Epidermal melanocyte (primary cell): ENCODE measurements around the gene COG5.
"Not testable (repeated sequence)": the region's sequence is repeated elsewhere in the genome, so short reads cannot be mapped to it uniquely, and the experiment has no call there.

Experiments
- DNase-seq: peaks from one replicate; pipeline ENCODE4 v3.0.0; 2011; ENCODE audit warnings: low spot score; ENCODE audit not compliant: insufficient read length

Gene COG5

DNA sequence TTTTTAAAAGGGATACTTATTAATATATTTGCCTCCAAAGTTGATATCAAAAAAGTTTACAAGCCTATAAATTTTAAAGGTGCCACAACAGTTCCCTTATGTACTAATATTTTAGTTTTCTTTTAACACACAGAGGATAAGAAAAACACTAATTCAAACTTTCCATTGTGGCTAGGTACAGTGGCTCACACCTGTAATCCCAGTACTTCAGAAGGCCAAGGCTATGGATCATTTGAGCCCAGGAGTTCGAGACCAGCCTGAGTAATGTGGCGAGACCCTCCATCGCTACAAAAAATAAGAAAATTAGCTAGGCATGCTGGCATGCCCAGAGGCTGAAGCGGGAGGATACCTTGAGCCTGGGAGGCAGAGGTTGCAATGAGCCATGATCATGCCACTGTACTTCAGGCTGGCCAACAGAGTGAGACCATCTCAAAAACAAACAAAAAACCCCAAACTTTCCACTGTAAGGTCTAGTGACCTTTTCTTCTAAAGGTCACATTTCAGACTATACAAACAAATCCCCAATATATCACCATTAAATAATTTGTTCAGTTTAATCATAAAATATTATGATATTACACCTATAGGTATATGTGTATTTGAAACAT lies 287.4 kb downstream of the COG5 start:
- no peak for DNase-seq

- no peak for DNase-seq
Measured at GRCh38 chr7:107274506-107274905, 289.2 kb downstream of the COG5 start.

- DNase-seq, result no peak
Measured at GRCh38 chr7:107269790-107270189, 293.9 kb downstream of the COG5 start.

GRCh38 chr7:107268594-107268993 lies 295.1 kb downstream of the COG5 start:
- no peak for DNase-seq

DNA sequence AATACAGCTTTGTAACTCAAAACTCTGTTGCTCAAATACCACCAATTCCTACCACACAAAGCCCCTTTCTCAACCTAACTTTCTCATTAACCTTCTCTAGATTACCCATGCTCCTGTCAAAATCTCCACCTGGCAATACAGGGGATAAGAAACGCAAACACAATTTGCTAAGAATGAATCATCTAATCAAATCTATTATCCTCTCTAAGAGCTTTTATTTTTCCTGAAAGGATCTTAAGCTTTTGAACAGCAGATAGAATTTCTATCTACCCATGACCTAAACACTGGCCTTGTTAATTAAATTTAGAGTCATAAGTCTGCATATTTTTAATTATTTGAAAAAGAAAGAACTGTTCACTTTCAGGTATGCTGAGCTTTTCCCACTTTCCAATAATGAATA lies 296.6 kb downstream of the COG5 start:
- no peak for DNase-seq

DNA sequence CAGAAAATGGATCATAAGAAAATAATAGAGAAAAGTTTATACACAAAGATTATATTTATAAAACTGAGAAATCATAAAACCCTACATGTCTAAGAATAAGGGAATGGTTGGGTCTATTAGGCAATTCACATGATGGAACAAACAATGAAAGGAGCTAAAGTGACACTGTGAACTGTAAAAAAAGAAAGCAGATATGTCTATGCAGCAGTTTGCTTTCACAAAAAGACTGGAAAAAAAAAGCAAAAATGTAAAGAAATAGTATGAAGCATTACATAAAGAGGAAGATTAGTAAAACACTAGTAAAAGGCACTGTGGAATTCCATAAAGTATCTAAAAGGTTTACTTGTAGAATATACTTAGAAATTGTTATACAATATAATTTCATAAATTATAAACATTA lies 299.0 kb downstream of the COG5 start:
- no peak for DNase-seq

DNA sequence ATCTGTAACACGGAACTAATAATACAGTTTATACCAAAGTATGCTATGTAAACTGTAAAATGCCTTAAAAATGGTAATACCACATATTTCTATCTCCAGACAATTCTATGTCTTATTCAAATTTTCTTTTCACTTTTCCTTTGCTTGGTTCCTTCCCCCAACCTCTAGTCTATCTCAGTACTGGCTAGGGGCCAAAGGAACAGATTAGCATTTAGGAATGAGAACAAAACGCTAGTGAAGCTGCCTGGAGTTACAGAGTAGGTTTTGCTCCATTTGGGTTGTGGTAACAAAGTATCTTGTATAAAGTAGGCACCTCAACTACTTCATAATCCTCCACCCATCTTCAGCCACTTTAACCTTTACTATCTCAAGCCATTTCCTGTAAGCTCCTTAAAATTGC lies 300.9 kb downstream of the COG5 start:
- no peak for DNase-seq

- no peak for DNase-seq
Measured at GRCh38 chr7:107258737-107259136, 305.0 kb downstream of the COG5 start.

GRCh38 chr7:107255602-107256001 lies 308.1 kb downstream of the COG5 start:
- DNase-seq, result no peak

DNA sequence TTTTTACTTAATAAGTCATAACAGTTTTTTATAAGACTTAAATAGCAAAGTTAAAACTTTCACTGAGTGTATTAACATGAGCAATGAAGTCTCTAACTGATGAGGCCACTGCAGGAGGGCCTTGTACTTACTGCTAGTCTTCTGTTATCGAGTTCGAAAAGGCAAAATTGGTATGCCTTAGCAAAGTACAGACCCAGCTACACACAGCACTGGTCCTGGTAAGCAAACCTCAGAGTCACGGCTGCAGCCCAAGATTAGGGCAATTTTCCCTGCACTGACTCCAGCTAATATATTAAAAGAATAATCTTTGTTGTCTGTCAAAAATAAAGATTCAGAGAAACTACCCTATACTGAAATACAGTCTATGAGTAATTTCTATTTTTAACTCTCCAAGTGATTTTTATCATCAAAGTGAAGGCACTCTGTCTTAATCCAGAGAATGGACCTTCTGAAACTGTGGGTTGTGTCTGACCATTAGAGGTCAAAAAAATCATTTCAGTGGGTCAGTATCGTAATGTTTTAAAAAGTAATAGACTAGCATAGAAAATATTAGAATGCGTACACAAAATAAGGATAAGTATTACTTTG lies 309.2 kb downstream of the COG5 start:
- no peak for DNase-seq

DNA sequence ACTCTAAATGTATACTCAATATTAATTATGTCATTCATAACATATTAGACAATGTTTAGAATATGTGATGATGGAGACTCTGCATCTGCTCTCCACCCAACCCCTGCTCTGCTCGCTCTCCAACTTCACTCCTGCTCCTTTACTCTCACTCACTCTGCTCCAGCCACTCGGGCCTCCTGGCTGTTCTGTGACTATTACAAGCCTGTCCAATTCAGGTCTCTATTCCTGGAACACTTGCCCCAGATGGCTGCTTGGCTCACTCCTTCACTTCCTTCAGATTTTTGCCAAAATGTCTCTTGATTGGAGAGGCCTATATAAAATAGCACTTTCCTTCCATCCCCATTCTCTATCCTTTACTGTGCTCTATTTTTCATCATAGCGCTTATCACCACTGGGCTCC lies 310.1 kb downstream of the COG5 start:
- no peak for DNase-seq

DNA sequence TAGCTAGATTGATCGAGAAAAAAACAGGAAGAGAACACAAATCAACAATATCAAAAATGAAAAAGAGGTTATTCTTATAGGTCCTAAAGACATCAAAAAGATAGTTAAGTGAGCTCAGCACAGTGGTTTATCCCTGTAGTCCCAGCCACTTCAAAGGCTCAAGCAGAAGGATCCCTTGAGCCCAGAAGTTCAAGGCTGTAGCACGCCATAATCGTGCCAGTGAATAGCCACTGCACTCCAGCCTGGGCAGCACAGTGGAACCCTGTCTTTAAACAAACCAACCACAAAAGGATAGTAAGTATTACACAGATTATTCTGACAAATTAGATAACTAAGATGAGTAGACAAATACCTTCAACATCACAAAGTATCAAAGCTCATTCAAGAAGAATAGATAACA lies 311.8 kb downstream of the COG5 start:
- no peak for DNase-seq

DNA sequence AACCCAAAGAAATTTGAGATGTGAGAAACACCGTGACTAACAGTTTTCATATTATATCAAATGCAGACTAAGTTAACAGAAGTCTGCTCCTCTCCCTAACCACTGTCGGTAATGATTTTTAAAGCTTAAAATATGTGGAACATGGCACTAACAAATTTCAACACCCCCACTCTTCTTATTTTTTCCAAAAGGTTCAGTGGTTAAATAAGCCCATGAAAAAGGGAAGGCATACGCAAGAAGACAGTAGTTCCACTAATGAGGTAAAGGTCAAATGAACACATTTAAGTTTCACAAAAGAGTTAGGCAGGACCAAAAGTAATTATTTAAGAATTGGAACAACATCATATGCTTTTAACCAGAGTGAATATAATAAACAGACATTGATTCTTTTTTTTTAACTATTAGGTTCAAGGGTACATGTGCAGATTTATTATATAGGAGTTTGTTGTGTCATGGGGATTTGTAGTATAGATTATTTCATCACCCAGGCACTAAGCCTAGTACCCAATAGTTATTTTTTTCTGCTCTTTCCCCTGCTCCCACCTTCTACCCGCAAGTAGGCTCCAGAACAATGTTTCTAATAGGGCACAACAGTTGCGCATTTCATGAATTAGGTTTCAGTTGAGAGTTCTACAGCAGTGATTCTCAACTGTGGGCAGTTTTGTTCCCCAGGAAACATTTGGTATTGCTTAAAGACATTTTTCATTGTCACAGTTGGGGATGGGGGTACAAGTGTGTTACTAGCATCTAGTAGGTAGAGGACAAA lies 315.0 kb downstream of the COG5 start:
- no peak for DNase-seq

- DNase-seq, result not testable (repeated sequence)
Measured at GRCh38 chr7:107246836-107247235, 316.9 kb downstream of the COG5 start.

DNA sequence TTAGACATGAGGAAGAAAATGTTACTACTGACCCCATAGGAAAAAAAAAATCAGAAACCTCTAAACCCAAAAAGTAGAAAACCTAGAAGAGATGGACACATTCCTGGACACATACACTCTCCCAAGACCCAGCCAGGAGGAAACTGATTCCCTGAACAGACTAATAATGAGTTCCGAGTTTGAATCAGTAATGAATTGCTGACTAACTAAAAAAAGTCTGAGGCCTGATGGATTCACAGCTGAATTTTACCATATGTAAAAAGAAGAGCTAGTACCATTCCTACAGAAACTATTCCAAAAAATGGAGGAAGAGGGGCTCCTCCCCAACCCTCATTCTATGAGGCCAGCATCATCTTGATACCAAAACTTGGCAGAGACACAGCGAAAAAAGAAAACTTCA lies 319.1 kb downstream of the COG5 start:
- no peak for DNase-seq

DNA sequence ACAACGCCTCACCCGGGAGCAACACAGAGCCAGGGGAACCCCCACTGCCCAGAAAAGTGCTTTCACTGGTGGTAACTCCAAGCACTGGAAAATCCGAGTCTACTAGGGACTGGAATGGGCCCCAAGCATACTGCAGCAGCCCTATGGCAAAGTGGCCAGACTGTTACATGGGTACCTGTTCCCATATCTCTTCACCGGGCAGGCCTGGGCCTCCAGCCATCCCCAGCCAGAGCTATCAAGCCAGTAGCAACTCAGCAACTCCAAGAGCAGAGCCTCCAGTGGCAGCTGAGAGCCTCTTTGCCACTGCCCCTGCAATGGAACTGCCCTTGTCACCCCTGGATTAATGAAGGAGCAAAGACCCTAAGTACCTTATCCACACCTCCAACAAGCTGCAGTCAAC lies 321.5 kb downstream of the COG5 start:
- no peak for DNase-seq

DNA sequence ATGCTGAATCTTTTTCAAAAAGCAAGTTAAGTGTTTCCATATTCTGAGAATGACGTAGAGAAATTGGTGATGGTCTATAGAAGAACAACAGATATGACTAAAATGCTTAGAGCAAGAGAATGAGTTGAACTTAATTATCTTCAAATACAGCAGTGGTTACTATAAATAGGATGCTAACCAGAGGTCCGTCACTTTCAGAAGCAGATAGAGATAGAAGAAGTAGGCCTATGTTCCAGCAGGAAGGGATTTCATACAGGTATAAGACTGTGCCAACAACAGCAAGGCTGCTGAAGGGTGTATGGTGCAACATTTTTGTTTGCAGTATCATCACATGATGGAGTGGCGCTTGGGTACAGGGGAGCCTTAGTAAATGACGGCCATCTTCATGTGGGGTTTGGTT lies 326.3 kb downstream of the COG5 start:
- DNase-seq, result no peak

DNA sequence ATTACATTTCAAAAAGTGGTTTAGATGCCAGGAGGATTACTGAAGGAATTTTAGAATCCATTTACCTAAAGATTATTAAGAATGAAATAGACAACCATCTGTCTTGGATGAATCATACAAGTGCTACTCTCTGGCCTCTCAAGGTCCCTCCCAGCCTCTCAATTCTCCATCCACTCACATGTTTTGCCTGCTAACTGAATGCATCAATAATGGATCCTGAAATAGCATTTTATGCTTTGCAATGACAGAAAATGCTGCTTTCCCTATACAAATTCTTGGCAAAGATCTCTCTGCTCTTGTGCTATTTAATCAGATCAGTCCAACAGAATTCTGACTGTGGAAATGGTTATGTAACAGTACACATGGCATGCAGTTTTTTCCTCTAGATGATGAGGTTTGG lies 326.9 kb downstream of the COG5 start:
- DNase-seq, result no peak

- no peak for DNase-seq
Measured at GRCh38 chr7:107234436-107234835, 329.3 kb downstream of the COG5 start.

DNA sequence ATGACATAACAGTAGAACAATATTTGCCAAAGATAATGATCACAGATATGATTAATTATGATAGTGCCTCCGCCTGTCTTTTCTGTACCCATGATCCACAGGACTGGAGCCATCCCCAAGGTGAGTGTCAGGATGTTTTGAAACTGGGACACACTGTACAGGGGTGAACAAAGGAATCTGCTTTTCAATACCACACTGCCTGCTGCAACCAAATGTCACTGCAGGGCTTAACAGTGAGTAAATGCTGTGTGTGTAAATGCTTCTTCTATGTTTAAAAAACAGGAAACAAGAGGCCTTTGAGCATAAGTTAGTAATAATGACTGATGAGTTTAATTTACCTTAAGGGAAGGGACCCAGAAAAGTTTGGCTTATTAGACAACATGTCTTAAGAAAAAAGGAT lies 329.7 kb downstream of the COG5 start:
- DNase-seq, result no peak

GRCh38 chr7:107233174-107233573 lies 330.5 kb downstream of the COG5 start:
- no peak for DNase-seq

- no peak for DNase-seq
Measured at GRCh38 chr7:107232568-107233090, 331.1 kb downstream of the COG5 start.

- no peak for DNase-seq
Measured at GRCh38 chr7:107230334-107230733, 333.4 kb downstream of the COG5 start.
